ENCODE measurements around the gene DAAM2. TPM values are rescaled to one million over a fixed set of nuclear protein-coding genes. Genes with fewer than 3 reads are reported as not detected.

Gene DAAM2
- total and polyA plus RNA-seq, 2 of the 8 experiments (the other 6 are each of a cell fraction or from before 2014, with no cell fraction given) = 1.5 to 2.9 TPM

GRCh38 chr6:39918831-39919230, 126.7 kb downstream of the DAAM2 start:
- no peak overlapping the region for H3K4ac ChIP-seq (replicated peaks; ENCODE audit: insufficient read length, low read depth, low read length)
- no peak overlapping the region for H3K23ac ChIP-seq (ENCODE audit: insufficient read length)
- H4K5ac ChIP-seq (ENCODE audit: insufficient read length, low read depth, low read length) = no peak overlapping the region
- DNase-seq (ENCODE audit: low read depth in 1 of 2, low spot score in 2 of 2) (no peak), FAIRE-seq (no peak)
- H3K18ac ChIP-seq (ENCODE audit: extremely low read depth, low read length) = no peak overlapping the region
- H2AFZ ChIP-seq (ENCODE audit: low read length) = no peak overlapping the region
- H3K56ac ChIP-seq (replicated peaks; ENCODE audit: insufficient read length, low read depth, low read length) = no peak overlapping the region
- no peak overlapping the region for H2AK5ac ChIP-seq (ENCODE audit: low read depth, low read length)
- H2BK20ac ChIP-seq (ENCODE audit: low read length) = no peak overlapping the region
- H2BK120ac ChIP-seq (replicated peaks; ENCODE audit: low read depth, low read length) = no peak overlapping the region
- no peaks in the 10 kb centered on the region for H3K23me2 ChIP-seq (ENCODE audit: low read depth, low read length)
- no peak overlapping the region for H3K27ac ChIP-seq (ENCODE audit: low read depth, low read length)
- H3K27me3 ChIP-seq (replicated peaks in 1 of 4; ENCODE audit: control insufficient read depth in 3 of 4, extremely low read depth in 1 of 4, insufficient read depth in 3 of 4, low read length in 3 of 4) = peaks cover 0 to 1% (median 0%) of the 10 kb centered on the region in 4 experiments; a peak in 1 of 7 replicates
- H2BK12ac ChIP-seq (ENCODE audit: low read depth, low read length) = no peak overlapping the region
- no peaks in the 10 kb centered on the region for H4K20me1 ChIP-seq (replicated peaks in 1 of 2; ENCODE audit: control insufficient read depth in 1 of 2, insufficient read depth in 2 of 2, low read length in 2 of 2)
- H3K9ac ChIP-seq (replicated peaks in 1 of 4; ENCODE audit: extremely low read depth in 1 of 4, low read depth in 3 of 4, low read length in 3 of 4) = no peak overlapping the region; a peak in 1 of 7 replicates
- WGBS, 2 experiments (ENCODE audit: extremely low coverage in 1 of 2, insufficient coverage in 1 of 2, insufficient read length in 1 of 2, insufficient replicate concordance in 2 of 2, low coverage in 1 of 2, low lambda C conversion rate in 2 of 2, missing lambda C conversion rate in 1 of 2) = 98 to 100% methylated on average over 1 to 4 of the region's 5 CpGs
- no peak overlapping the region for H2BK5ac ChIP-seq (ENCODE audit: low read depth, low read length)
- ChIA-PET POLR2A (ENCODE audit: partially characterized antibody) (no interaction called here), CTCF (ENCODE audit: partially characterized antibody) (interaction anchor here (1.3 kb wide), 1 partner anchor 22 kb away, joined by 3 read pairs; no protein-coding TSS in a partner anchor)
- peaks cover 0 to 4% (median 1%) of the 10 kb centered on the region in 4 experiments; a peak in 5 of 8 replicates for H3K36me3 ChIP-seq (ENCODE audit: control insufficient read depth in 2 of 4, insufficient read depth in 4 of 4, low read length in 3 of 4)
- H3K79me2 ChIP-seq (ENCODE audit: control insufficient read depth in 1 of 2, insufficient read depth in 2 of 2, low read length in 2 of 2) = no peaks in the 10 kb centered on the region; a peak in 1 of 4 replicates
- H4K8ac ChIP-seq (ENCODE audit: extremely low read depth, insufficient read depth, low read length) = no peak overlapping the region
- no peak overlapping the region for H3K4me3 ChIP-seq (ENCODE audit: extremely low read depth in 1 of 4, insufficient read depth in 2 of 4, low read depth in 3 of 4, low read length in 4 of 4)
- no peak overlapping the region for H4K91ac ChIP-seq (replicated peaks; ENCODE audit: insufficient read length, low read length)
- H3K4me2 ChIP-seq (ENCODE audit: insufficient read depth in 1 of 2, low read depth in 2 of 2, low read length in 2 of 2) = no peak overlapping the region
- no peaks in the 10 kb centered on the region; the same call in 1 of the 2 replicates for H3K79me1 ChIP-seq (ENCODE audit: low read depth, low read length)
- no peak overlapping the region for H2BK15ac ChIP-seq (ENCODE audit: low read length)
- H3K4me1 ChIP-seq (replicated peaks in 1 of 4; ENCODE audit: control insufficient read depth in 3 of 4, insufficient read depth in 4 of 4, low read length in 3 of 4) = no peaks in the 10 kb centered on the region
- H3K9me3 ChIP-seq (ENCODE audit: insufficient read depth in 2 of 2, low read depth in 1 of 2, low read length in 1 of 2) = no peaks in the 10 kb centered on the region
- no peak overlapping the region for H3K14ac ChIP-seq (ENCODE audit: insufficient read length)
- TF ChIP-seq NANOG (IDR thresholded peaks at IDR 0.05; ENCODE audit: insufficient read depth, low read depth, low read length, poor library complexity, severe bottlenecking) (no peak), RAD21 (IDR thresholded peaks at IDR 0.05 in 1 of 2, conservative IDR thresholded peaks at IDR 0.05 in 1 of 2; ENCODE audit: low read depth in 2 of 2, low read length in 2 of 2) (no peak), HDAC2 (IDR thresholded peaks at IDR 0.05; ENCODE audit: borderline replicate concordance in 1 of 2, low read depth in 2 of 2, low read length in 2 of 2) (no peak)
- TF ChIP-seq, protein P1, sequence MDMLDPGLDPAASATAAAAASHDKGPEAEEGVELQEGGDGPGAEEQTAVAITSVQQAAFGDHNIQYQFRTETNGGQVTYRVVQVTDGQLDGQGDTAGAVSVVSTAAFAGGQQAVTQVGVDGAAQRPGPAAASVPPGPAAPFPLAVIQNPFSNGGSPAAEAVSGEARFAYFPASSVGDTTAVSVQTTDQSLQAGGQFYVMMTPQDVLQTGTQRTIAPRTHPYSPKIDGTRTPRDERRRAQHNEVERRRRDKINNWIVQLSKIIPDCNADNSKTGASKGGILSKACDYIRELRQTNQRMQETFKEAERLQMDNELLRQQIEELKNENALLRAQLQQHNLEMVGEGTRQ (IDR thresholded peaks at IDR 0.05; ENCODE audit: low read length) = no peak
